ENCODE measurements around the gene MCC.

MCC gene

GRCh38 chr5:113017881-113018635, 470.2 kb downstream of the MCC start:
- DNase-seq: no peak

GRCh38 chr5:113005454-113005853, 482.8 kb downstream of the MCC start:
- no peak for DNase-seq

GRCh38 chr5:113003763-113004162, 484.5 kb downstream of the MCC start:
- DNase-seq: no peak

DNA sequence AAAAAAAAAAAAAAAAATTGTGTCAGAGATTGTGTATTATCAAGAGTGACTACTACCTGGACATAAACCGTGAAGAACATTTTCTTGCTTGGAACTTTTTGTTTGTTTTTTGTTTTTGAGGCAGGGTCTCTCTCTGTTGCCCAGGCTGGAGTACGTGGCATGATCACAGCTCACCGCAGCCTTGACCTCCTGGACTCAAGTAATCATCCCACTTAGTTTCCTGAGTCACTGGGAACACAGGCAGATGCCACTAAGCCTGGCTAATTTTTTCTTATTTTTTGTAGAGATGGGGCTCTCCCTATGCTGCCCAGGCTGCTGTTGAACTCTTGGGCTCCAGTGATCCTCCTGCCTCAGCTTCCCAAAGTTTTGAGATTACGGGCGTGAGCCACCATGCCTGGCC, 485.8 kb downstream of the MCC start:
- no peak for DNase-seq

DNA sequence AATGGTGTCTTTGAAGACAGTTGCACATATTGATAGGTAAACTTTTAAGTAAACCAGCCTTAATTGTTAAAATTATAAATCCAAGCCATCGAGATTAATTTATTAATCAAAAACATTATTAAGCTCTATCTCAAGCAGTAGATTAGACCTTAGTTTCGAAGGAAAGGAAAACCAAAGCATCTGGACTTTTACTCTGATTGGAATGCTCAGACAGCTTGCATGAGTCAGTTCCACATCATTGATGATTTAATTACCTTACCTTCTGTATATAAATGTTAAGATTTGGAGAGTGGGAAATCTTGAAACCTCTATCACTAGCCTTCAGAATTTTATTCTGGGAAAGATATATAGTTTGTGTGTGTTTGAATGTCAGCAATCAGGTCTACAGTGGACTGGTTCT, 487.8 kb downstream of the MCC start:
- no peak for DNase-seq

GRCh38 chr5:112998296-112998695, 490.0 kb downstream of the MCC start:
- DNase-seq: no peak

DNA sequence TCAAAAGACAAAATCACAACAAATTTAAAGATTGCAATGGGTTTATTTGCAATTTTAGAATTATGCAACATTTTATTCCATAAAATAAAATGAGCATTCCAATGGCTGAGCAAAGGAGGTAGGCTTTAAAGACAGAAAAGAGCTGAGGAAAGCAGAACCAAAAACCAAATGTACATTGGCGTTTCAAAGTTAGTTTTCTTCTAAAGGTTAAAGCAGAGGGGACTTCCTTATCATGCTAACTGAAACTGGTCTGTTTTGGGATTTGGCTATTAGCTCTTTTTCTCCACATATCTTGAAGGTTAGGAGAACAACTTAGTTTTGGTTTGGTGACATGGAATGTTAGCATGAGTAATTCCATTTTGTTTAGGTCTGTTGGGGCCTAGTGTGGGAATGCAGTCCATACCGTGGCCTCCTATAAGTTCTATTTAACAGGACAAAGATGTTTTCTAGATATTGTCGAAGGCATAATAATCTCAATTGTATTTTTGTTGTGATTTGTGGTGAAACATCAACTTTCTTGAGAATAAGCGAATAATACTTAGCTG, 491.4 kb downstream of the MCC start:
- DNase-seq: no peak

- DNase-seq: peak; percentile 5 to 20
These were observed 492.3 kb downstream of the MCC start for GRCh38 chr5:112995764-112996618.

GRCh38 chr5:112986224-112986623, 502.0 kb downstream of the MCC start:
- no peak for DNase-seq

DNA sequence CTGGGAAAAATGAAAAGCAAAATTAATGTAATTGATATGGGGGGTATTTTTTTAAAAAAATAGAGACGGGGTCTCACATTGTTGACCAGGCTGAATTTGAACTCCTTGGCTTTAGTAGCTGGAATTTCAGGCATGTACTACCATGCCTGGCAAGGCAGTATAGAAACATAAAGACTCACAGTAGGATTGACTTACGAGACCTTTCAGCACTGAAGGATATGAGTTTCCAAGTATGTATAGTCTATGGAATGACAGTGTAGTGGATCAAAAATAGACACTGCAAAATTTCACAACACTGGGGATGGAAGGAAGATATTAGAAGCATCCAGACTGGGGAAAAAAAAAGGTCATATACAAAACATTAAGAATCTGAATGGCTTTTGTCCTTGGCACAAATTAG, 504.9 kb downstream of the MCC start:
- DNase-seq: no peak

- DNase-seq: no peak
These were observed 508.5 kb downstream of the MCC start for GRCh38 chr5:112979723-112980122.

- DNase-seq: no peak
These were observed 509.4 kb downstream of the MCC start for GRCh38 chr5:112978836-112979235.

DNA sequence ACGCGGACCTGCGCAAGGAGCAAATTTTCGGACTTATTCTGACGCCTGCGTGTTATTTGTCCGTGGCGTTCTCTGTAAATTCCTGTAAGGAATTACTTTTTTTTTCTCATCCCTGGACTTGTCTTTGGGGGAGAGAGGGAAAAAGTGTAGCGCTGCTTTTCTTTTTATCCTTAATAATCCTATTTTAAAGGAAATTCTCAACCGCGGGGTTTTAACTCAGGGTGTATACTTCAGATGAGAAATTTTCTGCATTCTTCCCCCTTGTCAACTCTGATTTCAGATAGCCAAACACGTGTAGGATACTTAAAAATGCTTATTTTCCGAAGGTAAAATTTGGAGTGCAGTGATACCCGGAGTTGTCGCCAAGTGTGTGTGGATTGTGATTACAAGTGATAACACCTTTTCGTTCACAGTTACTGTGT, 510.8 kb downstream of the MCC start:
- DNase-seq: no peak

- peak; percentile 79 to 87 for DNase-seq
These were observed 511.6 kb downstream of the MCC start, which contains the start of gene DCP2 for GRCh38 chr5:112976432-112977309. DCP2 (plus strand) TSS chr5:112976798; CDS start chr5:112976934, 136 bp downstream.

GRCh38 chr5:112975721-112976431, 512.4 kb downstream of the MCC start:
- no peak for DNase-seq

DNA sequence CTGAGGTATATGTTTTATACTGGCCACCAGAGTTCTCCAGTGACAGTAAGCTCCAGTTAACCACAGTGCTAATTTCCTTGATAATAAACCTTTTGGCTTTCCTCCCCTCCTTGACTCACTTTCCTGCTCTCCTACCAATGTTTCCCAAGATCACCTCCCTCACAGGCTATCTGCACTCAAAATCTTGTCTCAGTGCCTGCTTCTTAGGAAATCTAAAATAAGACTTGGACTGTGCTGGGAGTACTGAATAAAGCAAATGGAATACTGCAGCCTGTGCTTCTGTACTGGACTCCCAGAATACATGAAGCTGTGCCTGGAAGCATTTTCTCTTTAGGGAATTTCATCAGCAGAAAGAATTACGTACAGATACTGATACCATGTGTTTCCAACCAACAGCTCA, 513.4 kb downstream of the MCC start:
- no peak for DNase-seq

- no peak for DNase-seq
These were observed 514.3 kb downstream of the MCC start for GRCh38 chr5:112973904-112974303.

DNA sequence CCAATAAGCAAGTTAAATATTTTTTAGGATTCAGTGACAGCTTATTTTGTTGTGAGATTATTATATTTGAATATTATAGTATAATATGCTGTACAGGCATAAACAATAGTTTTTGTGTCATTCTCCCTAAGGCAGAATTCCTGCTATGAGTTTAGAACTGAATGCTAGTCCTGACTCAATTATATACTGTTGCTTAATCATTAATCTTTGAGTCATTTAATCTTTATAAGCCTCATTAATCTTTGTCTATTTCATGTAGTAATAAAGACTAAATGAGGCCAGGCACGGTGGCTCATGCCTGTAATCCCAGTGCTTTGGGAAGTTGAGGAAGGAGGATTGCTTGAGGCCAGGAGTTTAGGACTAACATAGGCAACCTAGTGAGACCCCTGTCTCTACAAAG, 515.2 kb downstream of the MCC start:
- DNase-seq: no peak
